BJ (cell line): Measurements from ENCODE around the gene ZNF683. TPM values are rescaled to one million over a fixed set of nuclear protein-coding genes. Genes with fewer than 3 reads are reported as not detected.
"Not testable (repeated sequence)": the region's sequence is repeated elsewhere in the genome, so short reads cannot be mapped to it uniquely, and the experiment has no call there.

Experiments
- CTCF ChIA-PET: fragments of 350-600 bp; formaldehyde crosslinking; extraction: SDS; loops from one replicate; lab custom pipeline; 2021; ENCODE audit warnings: antibody characterized with exemption, inconsistent platforms; lab: Yijun Ruan, JAX
- POLR2A ChIA-PET: fragments of 300-600 bp; sonication (Branson Sonifier 250); formaldehyde crosslinking; extraction: SDS; loops from one replicate; lab custom pipeline; 2021; ENCODE audit warnings: antibody characterized with exemption; lab: Charles Lee
- DNase-seq: peaks from one replicate; pipeline ENCODE4 v3.0.0-alpha.2; 2011; ENCODE audit warnings: low read depth
- H3K27me3 ChIP-seq: 2 replicates; pipeline ENCODE4 v1.6.0; 2011; ENCODE audit warnings: low read length; ENCODE audit not compliant: control insufficient read depth, insufficient read depth
- H3K36me3 ChIP-seq: 2 replicates; pipeline ENCODE4 v1.5.1; 2011; ENCODE audit warnings: low read length; ENCODE audit not compliant: control insufficient read depth, insufficient read depth
- H3K4me3 ChIP-seq: 2 replicates; pipeline ENCODE4 v1.5.1; 2011; ENCODE audit warnings: low read depth, mild to moderate bottlenecking, control low read depth, low read length
- polyA plus RNA-seq: library from polyadenylated mRNA; depleted of rRNA; stranded (reverse); fragments of >200 nt; gene quantifications from 2 replicates; pipeline ENCODE4 v1.2.3, GENCODE V29; 2011
- TF ChIP-seq, protein P1 (sequence below): IDR thresholded peaks from 2 replicates; pipeline ENCODE4 v1.5.1; 2011; ENCODE audit warnings: low read depth, mild to moderate bottlenecking, control low read depth, inconsistent platforms, low read length, moderate library complexity; ENCODE audit not compliant: insufficient read depth

The ZNF683 gene
- polyA plus RNA-seq, 1 experiment: not detected

- CTCF ChIA-PET: interaction anchor here (0.8 to 1.4 kb wide), 3 partner anchors 27 to 81 kb away, joined by 3 to 8 read pairs (median 6); no protein-coding TSS in a partner anchor
These were observed 36.6 kb downstream of the ZNF683 start for GRCh38 chr1:26335774-26336476.

DNA sequence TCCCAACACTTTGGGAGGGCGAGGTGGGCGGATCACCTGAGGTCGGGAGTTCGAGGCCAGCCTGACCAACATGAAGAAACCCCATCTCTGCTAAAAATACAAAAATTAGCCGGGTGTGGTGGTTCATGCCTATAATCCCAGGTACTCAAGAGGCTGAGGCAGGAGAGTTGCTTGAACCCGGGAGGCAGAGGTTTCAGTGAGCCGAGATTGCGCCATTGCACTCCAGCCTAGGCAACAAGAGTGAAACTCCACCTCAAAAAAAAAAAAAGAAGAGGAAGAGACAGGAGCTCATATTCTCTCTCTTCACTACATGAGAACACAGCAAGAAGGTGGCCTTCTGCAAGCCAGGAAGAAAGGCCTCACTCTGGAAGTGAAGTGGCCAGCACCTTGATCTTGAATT, 39.2 kb downstream of the ZNF683 start:
- POLR2A ChIA-PET, H3K36me3 ChIP-seq, H3K4me3 ChIP-seq, DNase-seq, H3K27me3 ChIP-seq: not testable (repeated sequence)
- CTCF ChIA-PET: interaction anchor here (0.6 to 1.4 kb wide), 3 partner anchors 12 to 325 kb away, joined by 3 to 5 read pairs (median 4); no protein-coding TSS in a partner anchor

More at GRCh38 chr1:26335774-26336476, 36.6 kb downstream of the ZNF683 start:
- peak overlapping the region; percentile 61 for H3K4me3 ChIP-seq
- TF ChIP-seq, protein P1, sequence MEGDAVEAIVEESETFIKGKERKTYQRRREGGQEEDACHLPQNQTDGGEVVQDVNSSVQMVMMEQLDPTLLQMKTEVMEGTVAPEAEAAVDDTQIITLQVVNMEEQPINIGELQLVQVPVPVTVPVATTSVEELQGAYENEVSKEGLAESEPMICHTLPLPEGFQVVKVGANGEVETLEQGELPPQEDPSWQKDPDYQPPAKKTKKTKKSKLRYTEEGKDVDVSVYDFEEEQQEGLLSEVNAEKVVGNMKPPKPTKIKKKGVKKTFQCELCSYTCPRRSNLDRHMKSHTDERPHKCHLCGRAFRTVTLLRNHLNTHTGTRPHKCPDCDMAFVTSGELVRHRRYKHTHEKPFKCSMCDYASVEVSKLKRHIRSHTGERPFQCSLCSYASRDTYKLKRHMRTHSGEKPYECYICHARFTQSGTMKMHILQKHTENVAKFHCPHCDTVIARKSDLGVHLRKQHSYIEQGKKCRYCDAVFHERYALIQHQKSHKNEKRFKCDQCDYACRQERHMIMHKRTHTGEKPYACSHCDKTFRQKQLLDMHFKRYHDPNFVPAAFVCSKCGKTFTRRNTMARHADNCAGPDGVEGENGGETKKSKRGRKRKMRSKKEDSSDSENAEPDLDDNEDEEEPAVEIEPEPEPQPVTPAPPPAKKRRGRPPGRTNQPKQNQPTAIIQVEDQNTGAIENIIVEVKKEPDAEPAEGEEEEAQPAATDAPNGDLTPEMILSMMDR: no peak
- POLR2A ChIA-PET: no interaction called here
- DNase-seq: no peak
- no peaks in the 10 kb centered on the region for H3K36me3 ChIP-seq
- peaks cover 8% of the 10 kb centered on the region; the same call in 1 of the 2 replicates for H3K27me3 ChIP-seq

DNA sequence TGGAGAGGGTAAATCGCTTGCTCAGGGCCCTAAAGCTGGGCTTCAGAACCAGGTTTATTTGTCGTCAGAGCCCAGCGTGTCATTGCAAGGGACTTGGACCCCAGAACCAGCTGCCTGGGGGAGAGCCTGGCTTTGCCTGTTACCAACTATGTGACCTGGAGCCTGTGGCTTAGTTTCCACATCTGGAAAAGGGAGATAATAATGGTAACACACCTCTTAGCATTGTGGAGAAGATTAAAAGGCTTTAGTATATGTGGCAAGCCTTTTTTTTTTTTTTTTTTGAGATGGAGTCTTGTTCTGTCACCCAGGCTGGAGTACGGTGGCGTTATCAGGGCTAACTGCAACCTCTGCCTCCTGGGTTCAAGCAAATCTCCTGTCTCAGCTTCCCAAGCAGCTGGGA, 42.3 kb downstream of the ZNF683 start:
- ChIA-PET POLR2A (no interaction called here), CTCF (interaction anchor here (0.9 to 1.7 kb wide), 4 partner anchors 9 to 50 kb away, joined by 3 to 9 read pairs (median 5); partner anchors contain the start of gene SH3BGRL3)
- H3K36me3 ChIP-seq: no peaks in the 10 kb centered on the region
- TF ChIP-seq, protein P1: no peak
- DNase-seq: no peak
- 0 out of 2 replicates have a peak, but pooled peaks cover 1% of the 10 kb centered on the region for H3K27me3 ChIP-seq
- H3K4me3 ChIP-seq: no peak overlapping the region

GRCh38 chr1:26329380-26329779, 43.2 kb downstream of the ZNF683 start:
- DNase-seq, H3K36me3 ChIP-seq, H3K27me3 ChIP-seq, H3K4me3 ChIP-seq, POLR2A ChIA-PET: not testable (repeated sequence)
- CTCF ChIA-PET: interaction anchor here (1.4 to 1.7 kb wide), 2 partner anchors 8 to 35 kb away, joined by 7 to 9 read pairs; no protein-coding TSS in a partner anchor

- H3K4me3 ChIP-seq: no peak overlapping the region
- TF ChIP-seq, protein P1: no peak
- ChIA-PET CTCF (no interaction called here), POLR2A (no interaction called here)
- no peak for DNase-seq
- H3K27me3 ChIP-seq: 0 out of 2 replicates have a peak, but pooled peaks cover 3% of the 10 kb centered on the region
- H3K36me3 ChIP-seq: no peaks in the 10 kb centered on the region
These were observed 44.0 kb downstream of the ZNF683 start for GRCh38 chr1:26328597-26328996.

DNA sequence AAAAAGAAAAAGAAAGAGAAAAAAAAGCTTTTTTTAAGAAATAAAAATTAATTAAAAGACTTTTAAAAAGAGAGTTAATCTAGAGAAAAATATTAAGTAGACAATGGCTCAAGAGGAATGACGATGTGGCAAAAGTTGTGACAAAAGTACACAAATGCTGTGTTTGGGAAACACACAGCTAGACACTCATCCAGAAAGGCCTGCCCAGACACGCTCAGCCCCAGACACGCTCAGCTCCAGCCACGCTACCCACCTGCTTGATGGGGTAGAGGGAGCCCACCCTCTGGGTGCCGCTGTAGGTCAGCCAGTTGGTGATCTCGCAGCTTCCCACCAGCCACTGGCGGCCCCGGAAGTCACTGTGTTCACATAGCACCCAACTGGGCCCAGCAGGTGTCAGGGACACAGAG, 44.6 kb downstream of the ZNF683 start:
- CTCF ChIA-PET: interaction anchor here (0.6 to 2.0 kb wide), 3 partner anchors 43 to 53 kb away, joined by 3 to 6 read pairs (median 4); partner anchors contain the start of gene SH3BGRL3
- H3K4me3 ChIP-seq: no peak overlapping the region
- DNase-seq: no peak
- 0 out of 2 replicates have a peak, but pooled peaks cover 3% of the 10 kb centered on the region for H3K27me3 ChIP-seq
- H3K36me3 ChIP-seq: no peaks in the 10 kb centered on the region
- TF ChIP-seq, protein P1: no peak
- POLR2A ChIA-PET: no interaction called here
